ENCODE results near the gene IL20RB.

- TF ChIP-seq, protein P1, sequence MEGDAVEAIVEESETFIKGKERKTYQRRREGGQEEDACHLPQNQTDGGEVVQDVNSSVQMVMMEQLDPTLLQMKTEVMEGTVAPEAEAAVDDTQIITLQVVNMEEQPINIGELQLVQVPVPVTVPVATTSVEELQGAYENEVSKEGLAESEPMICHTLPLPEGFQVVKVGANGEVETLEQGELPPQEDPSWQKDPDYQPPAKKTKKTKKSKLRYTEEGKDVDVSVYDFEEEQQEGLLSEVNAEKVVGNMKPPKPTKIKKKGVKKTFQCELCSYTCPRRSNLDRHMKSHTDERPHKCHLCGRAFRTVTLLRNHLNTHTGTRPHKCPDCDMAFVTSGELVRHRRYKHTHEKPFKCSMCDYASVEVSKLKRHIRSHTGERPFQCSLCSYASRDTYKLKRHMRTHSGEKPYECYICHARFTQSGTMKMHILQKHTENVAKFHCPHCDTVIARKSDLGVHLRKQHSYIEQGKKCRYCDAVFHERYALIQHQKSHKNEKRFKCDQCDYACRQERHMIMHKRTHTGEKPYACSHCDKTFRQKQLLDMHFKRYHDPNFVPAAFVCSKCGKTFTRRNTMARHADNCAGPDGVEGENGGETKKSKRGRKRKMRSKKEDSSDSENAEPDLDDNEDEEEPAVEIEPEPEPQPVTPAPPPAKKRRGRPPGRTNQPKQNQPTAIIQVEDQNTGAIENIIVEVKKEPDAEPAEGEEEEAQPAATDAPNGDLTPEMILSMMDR (IDR thresholded peaks at IDR 0.05) = no peak
- TF ChIP-seq POLR2A (IDR thresholded peaks at IDR 0.05) = no peak
These were observed 1.8 kb downstream of the IL20RB start for GRCh38 chr3:136959599-136959998.
